BE2C (cell line): ENCODE data around the gene RSKR.
A peak's percentile ranks its signal among the peaks of the same experiment; 100 is the strongest.

Experiments
- DNase-seq: peaks from one replicate; pipeline ENCODE4 v3.0.0-alpha.2; 2020
- H3K27me3 ChIP-seq: fragments of 250-450 bp; sonication (Bioruptor Pico); 2 replicates; pipeline ENCODE4 v1.5.1; 2020; ENCODE audit warnings: mild to moderate bottlenecking
- H3K36me3 ChIP-seq: fragments of 250-450 bp; sonication (Bioruptor Pico); 2 replicates; pipeline ENCODE4 v1.5.1; 2020; ENCODE audit warnings: mild to moderate bottlenecking
- H3K4me1 ChIP-seq: fragments of 250-450 bp; sonication (Bioruptor Pico); 2 replicates; pipeline ENCODE4 v1.5.1; 2020
- H3K4me3 ChIP-seq: 2 replicates; pipeline ENCODE4 v1.5.1; 2011; ENCODE audit warnings: low read depth, low read length
- H3K9me3 ChIP-seq: fragments of 250-450 bp; sonication (Bioruptor Pico); 2 replicates; pipeline ENCODE4 v1.5.1; 2020
- TF ChIP-seq, protein P1 (sequence below): IDR thresholded peaks from 2 replicates; pipeline ENCODE4 v1.5.1; 2012; ENCODE audit warnings: mild to moderate bottlenecking, low read depth, low read length

Gene RSKR

DNA sequence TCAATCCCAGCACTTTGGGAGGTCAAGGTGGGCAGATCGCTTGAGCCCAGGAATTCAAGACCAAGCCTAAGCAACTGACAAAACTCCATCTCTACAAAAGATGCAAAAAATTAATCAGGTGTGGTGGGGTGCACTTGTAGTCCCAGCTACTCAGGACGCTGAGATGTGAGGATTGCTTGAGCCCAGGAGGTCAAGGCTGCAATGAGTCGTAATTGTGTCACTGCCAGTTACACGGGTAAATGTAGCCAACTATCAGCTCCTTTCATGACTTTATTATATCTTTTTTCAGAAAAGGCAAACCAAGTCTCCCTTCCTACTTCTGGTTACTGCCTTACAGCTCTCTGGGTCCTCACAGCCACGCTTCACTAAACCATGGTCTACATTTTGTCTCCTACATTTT, 43.8 kb upstream of the RSKR start:
- DNase-seq: no peak
- H3K4me3 ChIP-seq: no peak overlapping the region
- no peaks in the 10 kb centered on the region for H3K4me1 ChIP-seq
- no peaks in the 10 kb centered on the region for H3K27me3 ChIP-seq
- TF ChIP-seq, protein P1, sequence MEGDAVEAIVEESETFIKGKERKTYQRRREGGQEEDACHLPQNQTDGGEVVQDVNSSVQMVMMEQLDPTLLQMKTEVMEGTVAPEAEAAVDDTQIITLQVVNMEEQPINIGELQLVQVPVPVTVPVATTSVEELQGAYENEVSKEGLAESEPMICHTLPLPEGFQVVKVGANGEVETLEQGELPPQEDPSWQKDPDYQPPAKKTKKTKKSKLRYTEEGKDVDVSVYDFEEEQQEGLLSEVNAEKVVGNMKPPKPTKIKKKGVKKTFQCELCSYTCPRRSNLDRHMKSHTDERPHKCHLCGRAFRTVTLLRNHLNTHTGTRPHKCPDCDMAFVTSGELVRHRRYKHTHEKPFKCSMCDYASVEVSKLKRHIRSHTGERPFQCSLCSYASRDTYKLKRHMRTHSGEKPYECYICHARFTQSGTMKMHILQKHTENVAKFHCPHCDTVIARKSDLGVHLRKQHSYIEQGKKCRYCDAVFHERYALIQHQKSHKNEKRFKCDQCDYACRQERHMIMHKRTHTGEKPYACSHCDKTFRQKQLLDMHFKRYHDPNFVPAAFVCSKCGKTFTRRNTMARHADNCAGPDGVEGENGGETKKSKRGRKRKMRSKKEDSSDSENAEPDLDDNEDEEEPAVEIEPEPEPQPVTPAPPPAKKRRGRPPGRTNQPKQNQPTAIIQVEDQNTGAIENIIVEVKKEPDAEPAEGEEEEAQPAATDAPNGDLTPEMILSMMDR: no peak
- H3K9me3 ChIP-seq: no peaks in the 10 kb centered on the region
- H3K36me3 ChIP-seq: peaks cover 4% of the 10 kb centered on the region; the same call in 1 of the 2 replicates

DNA sequence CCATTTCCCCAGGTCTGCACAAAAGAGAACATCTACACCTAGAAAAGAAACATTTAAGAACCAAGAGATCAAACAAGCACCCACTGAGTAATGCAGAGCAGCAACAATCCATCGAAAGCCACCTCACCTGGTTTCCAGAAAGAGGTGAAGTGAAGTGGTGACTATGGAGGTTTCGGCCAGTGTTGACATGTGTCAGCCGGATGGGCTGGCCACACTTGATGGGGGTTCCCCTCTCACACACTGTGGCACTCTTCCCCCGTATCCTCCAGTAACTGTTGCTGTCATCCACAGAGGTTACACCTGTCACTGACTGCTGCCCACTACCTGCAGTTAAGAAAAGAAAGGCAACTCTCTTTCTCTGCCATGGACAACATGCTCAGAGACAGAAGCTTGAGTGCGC, 41.2 kb upstream of the RSKR start:
- DNase-seq: no peak
- Histone ChIP-seq H3K4me3 (no peak overlapping the region), H3K4me1 (no peaks in the 10 kb centered on the region), H3K36me3 (peaks cover 10% of the 10 kb centered on the region; the same call in 1 of the 2 replicates), H3K9me3 (no peaks in the 10 kb centered on the region), H3K27me3 (no peaks in the 10 kb centered on the region)
- TF ChIP-seq, protein P1: no peak

DNA sequence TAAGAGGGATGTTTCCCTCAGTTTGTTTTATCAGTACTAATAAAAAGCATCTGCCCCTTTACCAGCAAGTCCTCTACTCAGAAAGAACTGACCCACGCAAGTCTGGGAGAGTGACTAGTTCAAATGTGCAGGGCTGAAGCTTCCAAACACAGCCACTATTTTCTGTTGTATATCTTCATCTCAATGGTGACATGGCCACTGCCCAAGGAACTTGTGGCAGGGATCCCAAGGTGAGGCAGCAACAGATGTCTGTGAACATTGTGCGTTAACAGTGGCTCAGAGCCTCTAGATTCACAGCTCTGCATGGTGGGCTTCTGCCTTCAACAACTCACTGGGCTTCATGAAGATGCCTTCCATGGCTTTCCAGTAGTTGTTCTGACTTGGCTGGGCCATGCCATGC, 34.7 kb upstream of the RSKR start:
- Histone ChIP-seq H3K36me3 (peaks cover 6% of the 10 kb centered on the region; the same call in 1 of the 2 replicates), H3K27me3 (no peaks in the 10 kb centered on the region), H3K4me1 (no peaks in the 10 kb centered on the region), H3K9me3 (no peaks in the 10 kb centered on the region), H3K4me3 (no peak overlapping the region)
- TF ChIP-seq, protein P1: no peak
- DNase-seq: no peak

DNA sequence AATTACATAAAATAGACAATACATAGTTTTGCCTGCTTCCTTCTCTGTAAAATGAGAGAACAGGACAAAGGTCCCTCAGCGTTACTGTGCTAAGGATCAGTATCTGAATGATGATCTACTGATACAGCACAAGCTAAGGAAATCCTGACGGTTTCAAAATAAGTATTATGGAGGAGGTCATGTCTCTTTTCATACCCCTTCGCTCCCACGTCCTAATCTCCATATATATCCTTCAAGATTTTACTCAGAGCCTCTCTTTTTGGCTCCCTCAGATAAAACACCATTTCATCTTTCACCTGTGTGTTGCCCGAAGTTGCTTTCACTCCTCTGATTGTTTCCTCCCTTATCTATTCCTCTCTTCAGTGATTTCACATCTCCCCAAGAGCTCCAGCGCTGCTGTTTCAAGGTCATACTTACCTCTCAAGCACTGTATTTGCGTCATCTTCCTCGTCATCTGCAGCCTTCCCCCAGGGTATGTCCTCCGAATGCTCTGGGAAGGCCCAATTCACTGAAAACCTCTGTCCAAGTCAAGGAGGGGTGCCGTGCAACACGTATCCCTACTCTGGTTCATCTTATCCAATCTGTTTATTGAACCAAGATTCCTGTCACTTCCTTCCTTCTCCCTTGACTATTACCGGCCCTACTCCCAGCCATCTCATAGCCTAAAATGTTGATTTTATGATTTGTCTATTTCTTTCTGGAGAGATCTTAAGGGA, 32.2 kb upstream of the RSKR start:
- H3K36me3 ChIP-seq: peaks cover 22% of the 10 kb centered on the region
- no peaks in the 10 kb centered on the region for H3K27me3 ChIP-seq
- no peak overlapping the region; the same call in 1 of the 2 replicates for H3K4me3 ChIP-seq
- H3K4me1 ChIP-seq: no peaks in the 10 kb centered on the region
- no peak for DNase-seq
- no peaks in the 10 kb centered on the region for H3K9me3 ChIP-seq
- TF ChIP-seq, protein P1: no peak

DNA sequence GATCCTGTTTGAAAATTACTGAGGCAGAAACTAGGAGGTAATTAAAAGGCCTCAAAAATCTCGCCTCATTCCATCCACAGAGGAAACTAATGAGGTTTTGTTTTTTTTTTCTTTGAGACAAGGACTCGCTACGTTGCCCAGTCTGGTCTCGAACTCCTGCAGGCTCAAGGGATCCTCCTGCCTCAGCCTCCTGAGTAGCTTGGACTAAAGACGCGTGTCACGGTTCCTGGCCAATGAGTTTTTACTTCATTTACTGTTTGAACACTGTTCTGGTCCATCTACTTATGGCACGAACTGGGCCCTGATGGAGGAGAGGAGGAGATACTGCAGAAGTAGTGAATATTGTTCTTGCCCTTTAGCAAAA, 31.6 kb upstream of the RSKR start:
- Histone ChIP-seq H3K9me3 (no peaks in the 10 kb centered on the region), H3K4me3 (peak overlapping the region; percentile 61), H3K4me1 (no peaks in the 10 kb centered on the region), H3K27me3 (no peaks in the 10 kb centered on the region), H3K36me3 (peaks cover 23% of the 10 kb centered on the region)
- DNase-seq: no peak
- TF ChIP-seq, protein P1: no peak

DNA sequence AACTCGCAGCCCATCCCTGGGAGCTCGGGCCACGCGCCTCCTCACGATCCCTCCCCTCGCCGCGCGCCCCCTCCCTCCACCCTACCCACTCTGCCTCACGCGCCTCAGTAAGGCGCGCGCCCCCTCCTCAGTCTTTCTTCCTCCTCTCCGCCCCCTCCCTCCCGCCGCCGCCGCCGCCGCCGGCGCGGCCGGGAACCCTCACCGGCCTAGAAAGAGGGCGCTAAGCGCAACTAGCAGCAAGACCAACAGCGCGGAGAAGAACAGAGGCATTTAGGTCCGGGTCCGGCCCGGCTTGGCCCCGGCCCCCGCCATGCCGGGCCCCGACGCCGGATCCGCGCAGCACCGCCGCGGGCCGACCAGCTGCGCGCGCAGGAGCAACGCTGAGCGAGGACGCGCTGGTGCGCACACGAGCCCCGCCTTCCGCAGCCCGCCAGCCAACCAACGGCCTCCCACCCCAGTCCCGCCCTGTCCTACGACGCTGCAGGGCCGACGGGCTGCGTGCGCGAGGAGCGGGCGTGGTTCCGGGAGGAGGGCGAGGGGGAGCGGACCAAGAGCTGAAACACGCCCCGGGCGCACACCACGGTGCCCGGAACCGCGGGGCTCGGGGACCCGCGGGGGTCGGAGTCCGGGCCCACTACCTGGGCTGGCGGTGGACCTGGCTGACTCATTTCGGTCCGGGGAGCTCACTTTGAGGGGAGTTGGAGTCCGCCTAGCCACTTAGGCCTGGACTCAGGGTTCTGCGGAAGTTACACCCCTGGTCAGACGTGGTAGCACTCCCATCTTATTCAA, 31.0 kb upstream of the RSKR start, which contains the start of gene BLTP2:
TSS of gene BLTP2 (minus strand) at position 372 of the 789 bp plus-strand sequence. CDS start at position 270, 102 bp downstream.
- Histone ChIP-seq H3K4me3 (peak within 1 kb of the TSS; percentile 68), H3K36me3 (peaks cover 23% of the 10 kb centered on the region), H3K27me3 (no peaks in the 10 kb centered on the region), H3K4me1 (no peaks in the 10 kb centered on the region), H3K9me3 (no peaks in the 10 kb centered on the region)
- DNase-seq: peak; percentile 90
- TF ChIP-seq, protein P1: no peak
